T-helper 1 cell treated with Interleukin-12 subunit alpha and Interleukin-12 subunit beta and Interleukin-4 antibody, amounts not matched to agents 30 μg/mL and 1 μg/mL, for 36 hours (primary cell): ENCODE results near the gene HCN1.
"Not testable (repeated sequence)": the region's sequence is repeated elsewhere in the genome, so short reads cannot be mapped to it uniquely, and the experiment has no call there.

Experiments used
- H3K27ac Mint-ChIP-seq: one replicate; pipeline ENCODE4 v1.8.0; 2021; ENCODE audit warnings: mild to moderate bottlenecking, mixed read lengths
- H3K27me3 Mint-ChIP-seq: one replicate; pipeline ENCODE4 v1.8.0; 2021; ENCODE audit warnings: low read depth, mixed read lengths
- H3K36me3 Mint-ChIP-seq: one replicate; pipeline ENCODE4 v1.8.0; 2021; ENCODE audit warnings: low read depth, mixed read lengths
- H3K4me1 Mint-ChIP-seq: one replicate; pipeline ENCODE4 v1.8.0; 2021; ENCODE audit warnings: low read depth, mixed read lengths
- H3K4me3 Mint-ChIP-seq: one replicate; pipeline ENCODE4 v1.8.0; 2021; ENCODE audit warnings: mild to moderate bottlenecking, moderate library complexity, mixed read lengths
- H3K9me3 Mint-ChIP-seq: one replicate; pipeline ENCODE4 v1.8.0; 2021; ENCODE audit warnings: mixed read lengths

HCN1 gene

GRCh38 chr5:45355189-45355992, 340.8 kb downstream of the HCN1 start:
- Mint-ChIP-seq H3K36me3 (no peaks in the 10 kb centered on the region), H3K4me1 (no peaks in the 10 kb centered on the region), H3K9me3 (peaks cover 28% of the 10 kb centered on the region), H3K4me3 (no peak overlapping the region), H3K27me3 (no peaks in the 10 kb centered on the region), H3K27ac (no peak overlapping the region)

- Mint-ChIP-seq H3K27ac (no peak overlapping the region), H3K4me1 (no peaks in the 10 kb centered on the region), H3K36me3 (no peaks in the 10 kb centered on the region), H3K27me3 (no peaks in the 10 kb centered on the region), H3K4me3 (no peak overlapping the region), H3K9me3 (peaks cover 18% of the 10 kb centered on the region)
Measured at GRCh38 chr5:45336464-45336863, 359.7 kb downstream of the HCN1 start.

GRCh38 chr5:45335978-45336377, 360.2 kb downstream of the HCN1 start:
- Mint-ChIP-seq H3K27me3 (no peaks in the 10 kb centered on the region), H3K4me3 (no peak overlapping the region), H3K9me3 (peaks cover 13% of the 10 kb centered on the region), H3K4me1 (no peaks in the 10 kb centered on the region), H3K36me3 (no peaks in the 10 kb centered on the region), H3K27ac (no peak overlapping the region)

GRCh38 chr5:45335346-45335745, 360.8 kb downstream of the HCN1 start:
- no peak overlapping the region for H3K27ac Mint-ChIP-seq

GRCh38 chr5:45334939-45335338, 361.2 kb downstream of the HCN1 start:
- H3K4me1 Mint-ChIP-seq, result no peaks in the 10 kb centered on the region
- no peaks in the 10 kb centered on the region for H3K36me3 Mint-ChIP-seq
- H3K27ac Mint-ChIP-seq, result no peak overlapping the region

More at GRCh38 chr5:45335346-45335745, 360.8 kb downstream of the HCN1 start:
- Mint-ChIP-seq H3K4me1 (no peaks in the 10 kb centered on the region), H3K36me3 (no peaks in the 10 kb centered on the region), H3K4me3 (no peak overlapping the region), H3K27me3 (no peaks in the 10 kb centered on the region), H3K9me3 (peaks cover 10% of the 10 kb centered on the region)

GRCh38 chr5:45312627-45313026, 383.6 kb downstream of the HCN1 start:
- not testable (repeated sequence) for H3K27me3 Mint-ChIP-seq, H3K4me1 Mint-ChIP-seq, H3K27ac Mint-ChIP-seq, H3K4me3 Mint-ChIP-seq, H3K36me3 Mint-ChIP-seq
- H3K9me3 Mint-ChIP-seq, result peaks cover 37% of the 10 kb centered on the region

More at GRCh38 chr5:45334939-45335338, 361.2 kb downstream of the HCN1 start:
- no peak overlapping the region for H3K4me3 Mint-ChIP-seq
- H3K27me3 Mint-ChIP-seq, result no peaks in the 10 kb centered on the region
- peaks cover 8% of the 10 kb centered on the region for H3K9me3 Mint-ChIP-seq

GRCh38 chr5:45295231-45295630, 400.9 kb downstream of the HCN1 start:
- peaks cover 16% of the 10 kb centered on the region for H3K9me3 Mint-ChIP-seq

GRCh38 chr5:45288746-45289145, 407.4 kb downstream of the HCN1 start:
- no peak overlapping the region for H3K27ac Mint-ChIP-seq
- no peaks in the 10 kb centered on the region for H3K36me3 Mint-ChIP-seq
- no peaks in the 10 kb centered on the region for H3K27me3 Mint-ChIP-seq
- H3K4me1 Mint-ChIP-seq, result no peaks in the 10 kb centered on the region
- peaks cover 5% of the 10 kb centered on the region for H3K9me3 Mint-ChIP-seq
- no peak overlapping the region for H3K4me3 Mint-ChIP-seq

More at GRCh38 chr5:45295231-45295630, 400.9 kb downstream of the HCN1 start:
- H3K27ac Mint-ChIP-seq, result no peak overlapping the region
- H3K4me3 Mint-ChIP-seq, result no peak overlapping the region
- no peaks in the 10 kb centered on the region for H3K27me3 Mint-ChIP-seq
- no peaks in the 10 kb centered on the region for H3K4me1 Mint-ChIP-seq
- no peaks in the 10 kb centered on the region for H3K36me3 Mint-ChIP-seq

GRCh38 chr5:45284436-45284835, 411.7 kb downstream of the HCN1 start:
- no peaks in the 10 kb centered on the region for H3K4me1 Mint-ChIP-seq
- H3K27me3 Mint-ChIP-seq, result no peaks in the 10 kb centered on the region
- no peaks in the 10 kb centered on the region for H3K36me3 Mint-ChIP-seq
- no peak overlapping the region for H3K27ac Mint-ChIP-seq
- H3K4me3 Mint-ChIP-seq, result no peak overlapping the region
- H3K9me3 Mint-ChIP-seq, result peaks cover 11% of the 10 kb centered on the region

- no peaks in the 10 kb centered on the region for H3K36me3 Mint-ChIP-seq
- no peak overlapping the region for H3K27ac Mint-ChIP-seq
- H3K27me3 Mint-ChIP-seq, result no peaks in the 10 kb centered on the region
- H3K4me1 Mint-ChIP-seq, result no peaks in the 10 kb centered on the region
- H3K9me3 Mint-ChIP-seq, result peaks cover 10% of the 10 kb centered on the region
- no peak overlapping the region for H3K4me3 Mint-ChIP-seq
Measured at GRCh38 chr5:45281081-45281480, 415.1 kb downstream of the HCN1 start.

- H3K4me1 Mint-ChIP-seq, result no peaks in the 10 kb centered on the region
- no peaks in the 10 kb centered on the region for H3K27me3 Mint-ChIP-seq
- H3K36me3 Mint-ChIP-seq, result no peaks in the 10 kb centered on the region
- no peak overlapping the region for H3K27ac Mint-ChIP-seq
- no peak overlapping the region for H3K4me3 Mint-ChIP-seq
- H3K9me3 Mint-ChIP-seq, result peaks cover 10% of the 10 kb centered on the region
Measured at GRCh38 chr5:45279109-45279508, 417.1 kb downstream of the HCN1 start.

GRCh38 chr5:45277860-45278259, 418.3 kb downstream of the HCN1 start:
- no peaks in the 10 kb centered on the region for H3K4me1 Mint-ChIP-seq
- H3K36me3 Mint-ChIP-seq, result no peaks in the 10 kb centered on the region
- H3K9me3 Mint-ChIP-seq, result peaks cover 4% of the 10 kb centered on the region
- no peak overlapping the region for H3K4me3 Mint-ChIP-seq
- H3K27me3 Mint-ChIP-seq, result no peaks in the 10 kb centered on the region
- no peak overlapping the region for H3K27ac Mint-ChIP-seq

GRCh38 chr5:45274241-45274640, 421.9 kb downstream of the HCN1 start:
- no peak overlapping the region for H3K27ac Mint-ChIP-seq
- no peaks in the 10 kb centered on the region for H3K27me3 Mint-ChIP-seq
- H3K9me3 Mint-ChIP-seq, result peaks cover 4% of the 10 kb centered on the region
- no peaks in the 10 kb centered on the region for H3K4me1 Mint-ChIP-seq
- H3K4me3 Mint-ChIP-seq, result no peak overlapping the region
- no peaks in the 10 kb centered on the region for H3K36me3 Mint-ChIP-seq

GRCh38 chr5:45271626-45272025, 424.6 kb downstream of the HCN1 start:
- no peak overlapping the region for H3K27ac Mint-ChIP-seq
- H3K4me1 Mint-ChIP-seq, result no peaks in the 10 kb centered on the region
- no peak overlapping the region for H3K4me3 Mint-ChIP-seq
- H3K27me3 Mint-ChIP-seq, result no peaks in the 10 kb centered on the region
- no peaks in the 10 kb centered on the region for H3K36me3 Mint-ChIP-seq
- H3K9me3 Mint-ChIP-seq, result peaks cover 2% of the 10 kb centered on the region

- H3K4me1 Mint-ChIP-seq, result no peaks in the 10 kb centered on the region
- no peaks in the 10 kb centered on the region for H3K27me3 Mint-ChIP-seq
- H3K36me3 Mint-ChIP-seq, result no peaks in the 10 kb centered on the region
- no peak overlapping the region for H3K4me3 Mint-ChIP-seq
- no peak overlapping the region for H3K27ac Mint-ChIP-seq
- peaks cover 23% of the 10 kb centered on the region for H3K9me3 Mint-ChIP-seq
Measured at GRCh38 chr5:45264447-45264846, 431.7 kb downstream of the HCN1 start.
